Measurements from ENCODE around the gene ZNF211. TPM values are rescaled to one million over a fixed set of nuclear protein-coding genes. Genes with fewer than 3 reads are reported as not detected.
A peak's percentile ranks its signal among the peaks of the same experiment; 100 is the strongest.

The ZNF211 gene
- total RNA-seq, 4 donors from 2014 or later = 2.9 to 5.5 (median 4.3) TPM

DNA sequence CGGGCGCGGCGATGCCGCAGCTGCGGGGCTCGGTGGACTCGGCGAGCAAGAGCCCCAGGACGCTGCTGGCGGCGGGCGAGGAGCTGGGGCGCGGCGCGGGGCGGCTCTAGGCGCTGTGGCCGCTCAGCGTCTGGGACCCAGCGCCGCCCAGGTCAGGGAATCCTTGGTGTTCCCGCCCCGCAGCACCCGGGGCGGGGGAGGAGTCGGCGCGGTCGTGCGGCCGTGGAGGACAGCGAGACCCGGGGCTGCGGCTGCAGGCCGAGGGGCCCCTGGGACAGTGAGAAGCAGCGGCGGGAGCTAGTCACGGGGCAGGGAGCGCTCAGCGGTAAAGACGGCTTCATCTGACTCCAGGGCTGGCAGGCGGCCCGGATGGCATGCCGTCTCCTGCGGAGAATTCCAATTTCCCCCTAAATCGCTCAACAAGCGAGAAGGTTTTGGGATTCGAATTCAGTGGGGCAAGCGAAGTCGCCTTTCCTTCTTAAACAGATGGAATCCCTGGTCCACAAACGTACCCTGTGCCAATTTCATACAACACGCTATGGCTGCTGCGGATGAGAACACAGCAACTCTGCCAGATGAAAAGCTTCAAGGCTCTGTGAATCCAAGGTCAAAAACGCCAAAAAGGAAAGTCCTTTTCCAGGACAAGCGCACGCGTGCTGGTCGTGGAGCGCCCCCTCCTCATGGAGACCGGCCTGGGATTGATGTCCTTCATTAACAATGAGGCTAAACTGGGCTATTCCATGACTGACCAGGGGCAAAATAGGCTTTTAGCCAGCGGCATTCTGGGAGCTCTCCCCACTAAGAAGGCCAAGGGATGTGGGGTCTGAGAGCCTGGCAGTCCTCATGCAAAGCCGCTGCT is 31.5 kb downstream of the ZNF211 start:
- ATAC-seq (peak; percentile 39 to 73), DNase-seq (peak in 1 of 2 donors; percentile 16)
- Histone ChIP-seq H3K27ac (peak overlapping the region in 3 of 4 donors; percentile 28 to 61 (median 54)), H3K4me1 (peaks cover 0 to 3% of the 10 kb centered on the region in 2 donors), H3K4me3 (peak overlapping the region; percentile 47 to 72 (median 60)), H3K27me3 (peaks cover 0 to 30% (median 15%) of the 10 kb centered on the region in 3 donors), H3K9me3 (no peaks in the 10 kb centered on the region), H3K36me3 (no peaks in the 10 kb centered on the region)
- in situ Hi-C loops (cut with MboI; ENCODE audit: low sequenced_read_pairs in 4 of 4) = no loop called here
- TF ChIP-seq POLR2A (IDR thresholded peaks at IDR 0.05) = no peak
- TF ChIP-seq, protein P1, sequence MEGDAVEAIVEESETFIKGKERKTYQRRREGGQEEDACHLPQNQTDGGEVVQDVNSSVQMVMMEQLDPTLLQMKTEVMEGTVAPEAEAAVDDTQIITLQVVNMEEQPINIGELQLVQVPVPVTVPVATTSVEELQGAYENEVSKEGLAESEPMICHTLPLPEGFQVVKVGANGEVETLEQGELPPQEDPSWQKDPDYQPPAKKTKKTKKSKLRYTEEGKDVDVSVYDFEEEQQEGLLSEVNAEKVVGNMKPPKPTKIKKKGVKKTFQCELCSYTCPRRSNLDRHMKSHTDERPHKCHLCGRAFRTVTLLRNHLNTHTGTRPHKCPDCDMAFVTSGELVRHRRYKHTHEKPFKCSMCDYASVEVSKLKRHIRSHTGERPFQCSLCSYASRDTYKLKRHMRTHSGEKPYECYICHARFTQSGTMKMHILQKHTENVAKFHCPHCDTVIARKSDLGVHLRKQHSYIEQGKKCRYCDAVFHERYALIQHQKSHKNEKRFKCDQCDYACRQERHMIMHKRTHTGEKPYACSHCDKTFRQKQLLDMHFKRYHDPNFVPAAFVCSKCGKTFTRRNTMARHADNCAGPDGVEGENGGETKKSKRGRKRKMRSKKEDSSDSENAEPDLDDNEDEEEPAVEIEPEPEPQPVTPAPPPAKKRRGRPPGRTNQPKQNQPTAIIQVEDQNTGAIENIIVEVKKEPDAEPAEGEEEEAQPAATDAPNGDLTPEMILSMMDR (IDR thresholded peaks at IDR 0.05 in 4 of 5, conservative IDR thresholded peaks at IDR 0.05 in 1 of 5) = no peak
- intact Hi-C loops (cut with DNase I; ENCODE audit: low total_unique reads) = no loop called here

DNA sequence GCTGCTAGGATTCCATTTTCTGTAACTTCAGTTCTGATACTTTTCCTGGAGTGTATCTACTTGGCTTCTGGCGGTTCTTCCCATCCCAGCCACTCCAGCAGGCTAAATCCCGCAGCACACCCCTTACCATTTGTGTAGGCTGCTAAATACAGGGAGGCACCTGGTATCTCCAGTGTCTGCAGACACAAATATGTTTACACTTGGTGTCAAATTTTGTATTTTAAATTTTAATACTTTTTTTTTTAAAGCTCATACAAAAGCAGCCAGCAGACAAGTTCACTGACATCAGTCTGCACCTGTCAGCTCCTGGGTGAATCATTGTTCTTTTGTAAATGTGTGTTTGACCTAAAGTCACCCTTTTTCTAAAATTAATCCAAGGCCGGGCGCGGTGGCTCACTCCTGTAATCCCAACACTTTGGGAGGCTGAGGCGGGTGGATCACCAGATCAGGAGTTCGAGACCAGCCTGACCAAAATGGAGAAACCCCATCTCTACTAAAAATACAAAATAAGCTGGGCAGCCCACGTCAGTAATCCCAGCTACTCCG is 32.4 kb downstream of the ZNF211 start:
- Histone ChIP-seq H3K36me3 (no peaks in the 10 kb centered on the region), H3K4me3 (peak overlapping the region in 1 of 4 donors; percentile 72), H3K27ac (no peak overlapping the region), H3K27me3 (peaks cover 0 to 30% (median 15%) of the 10 kb centered on the region in 3 donors), H3K9me3 (no peaks in the 10 kb centered on the region), H3K4me1 (peaks cover 0 to 3% of the 10 kb centered on the region in 2 donors)
- TF ChIP-seq, protein P1 (IDR thresholded peaks at IDR 0.05 in 4 of 5, conservative IDR thresholded peaks at IDR 0.05 in 1 of 5) = no peak
- TF ChIP-seq POLR2A (IDR thresholded peaks at IDR 0.05) = no peak
- DNase-seq = no peak
- ATAC-seq = no peak
- in situ Hi-C loops (cut with MboI; ENCODE audit: low sequenced_read_pairs in 4 of 4) = no loop called here
- intact Hi-C loops (cut with DNase I; ENCODE audit: low total_unique reads) = no loop called here

DNA sequence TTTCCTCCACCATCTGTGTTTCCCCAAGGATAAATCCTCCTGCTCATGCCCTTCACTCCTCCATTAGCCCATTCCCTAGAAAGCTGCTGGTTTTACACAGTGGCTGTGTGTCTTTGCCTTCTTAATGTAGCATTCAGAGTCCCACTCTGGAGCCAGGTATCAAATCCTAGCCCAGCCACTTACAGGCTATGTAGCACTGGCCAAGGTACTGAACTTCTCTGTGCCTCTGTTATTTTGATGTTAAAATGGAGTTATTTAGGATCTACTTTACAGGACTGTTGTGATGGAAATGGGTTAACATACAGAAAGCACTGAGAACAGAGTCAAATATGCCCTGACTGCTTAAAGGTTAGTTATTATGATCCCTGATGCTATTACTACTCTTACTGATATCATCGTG is 34.3 kb downstream of the ZNF211 start:
- Histone ChIP-seq H3K27ac (no peak overlapping the region), H3K9me3 (no peaks in the 10 kb centered on the region), H3K4me3 (no peak overlapping the region), H3K4me1 (peaks cover 0 to 3% of the 10 kb centered on the region in 2 donors), H3K36me3 (no peaks in the 10 kb centered on the region), H3K27me3 (peaks cover 0 to 30% (median 7%) of the 10 kb centered on the region in 3 donors)
- TF ChIP-seq, protein P1 (IDR thresholded peaks at IDR 0.05 in 4 of 5, conservative IDR thresholded peaks at IDR 0.05 in 1 of 5) = no peak
- TF ChIP-seq POLR2A (IDR thresholded peaks at IDR 0.05) = no peak
- in situ Hi-C loops (cut with MboI; ENCODE audit: low sequenced_read_pairs in 4 of 4) = no loop called here
- DNase-seq = no peak
- no peak for ATAC-seq
- intact Hi-C loops (cut with DNase I; ENCODE audit: low total_unique reads) = no loop called here

DNA sequence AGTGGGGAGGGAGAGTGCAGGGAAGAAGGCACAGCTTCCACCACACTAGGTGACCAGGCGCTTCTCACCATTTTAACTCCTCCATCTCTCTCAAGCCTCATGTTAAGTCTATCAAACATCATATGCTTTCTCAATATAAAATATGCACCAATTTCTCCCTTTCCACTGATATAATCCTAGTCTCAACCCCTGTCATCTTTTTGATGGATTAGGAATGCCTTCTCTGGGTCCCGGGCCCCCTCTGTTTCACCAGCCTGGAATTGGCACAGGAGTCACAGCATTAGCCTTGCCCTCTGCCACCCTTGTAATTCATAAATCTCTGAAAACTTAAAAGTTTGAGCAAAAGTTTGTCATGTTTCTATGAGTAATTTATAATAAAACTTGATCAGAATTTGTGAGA is 35.7 kb downstream of the ZNF211 start, which contains the start of gene ZSCAN4:
Gene ZSCAN4 (plus strand): TSS at position 301 of the 400 bp plus-strand sequence. CDS start 7,211 bp downstream, outside the sequence.
- no peak for DNase-seq
- H3K4me3 ChIP-seq = no peak within 1 kb of the TSS
- H3K4me1 ChIP-seq = peaks cover 0 to 3% of the 10 kb centered on the region in 2 donors
- no peaks in the 10 kb centered on the region for H3K36me3 ChIP-seq
- intact Hi-C loops (cut with DNase I; ENCODE audit: low total_unique reads) = no loop called here
- TF ChIP-seq POLR2A (IDR thresholded peaks at IDR 0.05) = no peak
- TF ChIP-seq, protein P1 (IDR thresholded peaks at IDR 0.05 in 4 of 5, conservative IDR thresholded peaks at IDR 0.05 in 1 of 5) = no peak
- no peak for ATAC-seq
- no peak within 1 kb of the TSS for H3K27ac ChIP-seq
- in situ Hi-C loops (cut with MboI; ENCODE audit: low sequenced_read_pairs in 4 of 4) = no loop called here
- H3K27me3 ChIP-seq = peaks cover 0 to 18% (median 4%) of the 10 kb centered on the region in 3 donors
- H3K9me3 ChIP-seq = no peaks in the 10 kb centered on the region
